ENCODE data around the gene WWOX.

DNA sequence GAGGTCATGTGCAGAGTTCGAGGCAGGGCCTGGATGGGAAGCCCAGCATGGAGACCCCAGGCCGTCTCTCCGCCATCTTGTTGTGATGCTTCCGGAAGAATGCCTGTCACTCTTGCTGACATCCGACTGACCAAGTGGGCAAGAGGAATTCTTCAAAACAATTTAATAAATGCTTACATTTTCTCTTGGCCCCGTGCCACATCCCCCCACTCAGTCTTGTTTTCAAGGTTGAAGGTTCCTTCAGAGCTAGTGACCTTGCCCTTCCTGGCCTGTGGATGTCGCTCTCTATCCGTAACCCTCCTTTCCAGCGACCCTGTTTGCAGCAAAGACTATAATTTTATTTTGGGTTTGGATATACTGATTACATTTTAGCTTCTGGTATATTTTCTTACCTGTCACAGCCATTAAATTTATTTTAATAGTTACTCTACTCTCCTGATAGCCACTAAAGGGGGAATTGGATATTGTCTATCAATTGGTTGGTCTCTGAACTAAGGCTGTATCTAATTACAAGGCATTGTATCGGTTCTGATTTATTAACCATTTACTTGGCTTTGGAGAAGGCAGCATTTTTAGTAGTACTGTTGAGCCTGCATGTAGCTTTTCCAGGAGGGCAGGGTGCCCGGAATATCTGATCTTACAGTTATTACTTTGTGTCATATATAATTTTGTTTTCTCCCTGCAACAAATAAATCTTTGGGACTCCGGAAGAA lies 264.5 kb downstream of the WWOX start:
- TF ChIP-seq POLR2A (IDR thresholded peaks at IDR 0.05) (no peak), CTCF (IDR thresholded peaks at IDR 0.05) (no peak)
